Measurements from ENCODE around the gene RAX. TPM values are rescaled to one million over a fixed set of nuclear protein-coding genes. Genes with fewer than 3 reads are reported as not detected.

RAX gene
- total and polyA plus RNA-seq, 2 experiments from 2014 or later, result 0.06 to 0.21 TPM

DNA sequence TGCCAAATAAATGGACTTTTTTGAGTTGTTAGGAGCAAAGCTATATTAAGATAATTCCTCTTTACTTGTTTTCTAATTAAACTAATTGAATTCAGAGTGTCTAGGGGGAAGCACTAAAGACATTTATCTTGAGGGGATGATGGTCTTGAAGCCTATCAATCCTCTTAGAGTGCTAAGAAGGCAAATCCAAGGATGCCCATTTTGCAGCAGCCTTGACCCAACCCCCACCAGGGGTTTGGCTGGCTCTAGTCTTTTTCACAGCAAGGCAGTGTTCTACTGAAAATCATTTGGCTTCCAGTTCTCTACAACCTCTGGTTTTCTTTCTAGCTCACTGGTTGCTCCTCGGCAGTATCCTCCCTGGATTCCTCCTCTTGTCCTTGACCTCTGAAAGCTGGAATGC lies 6.5 kb upstream of the RAX start:
- Histone ChIP-seq H3K27ac (no peak overlapping the region), H3K9me3 (ENCODE audit: low read depth) (no peaks in the 10 kb centered on the region), H3K4me1 (ENCODE audit: low read depth) (no peaks in the 10 kb centered on the region), H3K27me3 (peaks cover 96% of the 10 kb centered on the region), H3K36me3 (no peaks in the 10 kb centered on the region), H3K4me3 (no peak overlapping the region)
- TF ChIP-seq, protein P1, sequence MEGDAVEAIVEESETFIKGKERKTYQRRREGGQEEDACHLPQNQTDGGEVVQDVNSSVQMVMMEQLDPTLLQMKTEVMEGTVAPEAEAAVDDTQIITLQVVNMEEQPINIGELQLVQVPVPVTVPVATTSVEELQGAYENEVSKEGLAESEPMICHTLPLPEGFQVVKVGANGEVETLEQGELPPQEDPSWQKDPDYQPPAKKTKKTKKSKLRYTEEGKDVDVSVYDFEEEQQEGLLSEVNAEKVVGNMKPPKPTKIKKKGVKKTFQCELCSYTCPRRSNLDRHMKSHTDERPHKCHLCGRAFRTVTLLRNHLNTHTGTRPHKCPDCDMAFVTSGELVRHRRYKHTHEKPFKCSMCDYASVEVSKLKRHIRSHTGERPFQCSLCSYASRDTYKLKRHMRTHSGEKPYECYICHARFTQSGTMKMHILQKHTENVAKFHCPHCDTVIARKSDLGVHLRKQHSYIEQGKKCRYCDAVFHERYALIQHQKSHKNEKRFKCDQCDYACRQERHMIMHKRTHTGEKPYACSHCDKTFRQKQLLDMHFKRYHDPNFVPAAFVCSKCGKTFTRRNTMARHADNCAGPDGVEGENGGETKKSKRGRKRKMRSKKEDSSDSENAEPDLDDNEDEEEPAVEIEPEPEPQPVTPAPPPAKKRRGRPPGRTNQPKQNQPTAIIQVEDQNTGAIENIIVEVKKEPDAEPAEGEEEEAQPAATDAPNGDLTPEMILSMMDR (IDR thresholded peaks at IDR 0.05; ENCODE audit: low read depth, low read length), result no peak
- no peak for DNase-seq (ENCODE audit: low read depth in 1 of 2, low spot score in 1 of 2)

DNA sequence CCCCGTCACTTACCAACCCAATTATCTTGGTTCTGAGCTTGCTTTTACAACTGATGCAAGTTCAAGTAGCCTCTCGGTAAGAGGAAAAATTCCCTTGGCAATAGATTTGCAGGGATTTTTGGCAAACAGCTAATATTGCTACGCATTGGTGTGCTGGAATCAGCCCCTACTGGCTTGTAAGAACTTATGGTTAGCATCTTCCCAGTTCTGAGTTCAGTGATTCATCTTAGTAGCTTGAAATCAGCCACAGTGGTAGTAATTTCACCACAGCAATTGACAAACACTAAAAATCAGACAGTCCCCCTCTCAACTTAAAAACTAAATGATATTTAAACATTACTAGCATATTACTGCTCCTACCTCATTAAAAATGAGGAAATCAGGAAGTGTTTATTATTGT lies 5.9 kb upstream of the RAX start:
- H3K27ac ChIP-seq, result no peak overlapping the region
- no peaks in the 10 kb centered on the region for H3K36me3 ChIP-seq
- peak in 1 of 2 donors; percentile 18 for DNase-seq (ENCODE audit: low read depth in 1 of 2, low spot score in 1 of 2)
- peaks cover 100% of the 10 kb centered on the region for H3K27me3 ChIP-seq
- no peaks in the 10 kb centered on the region for H3K9me3 ChIP-seq (ENCODE audit: low read depth)
- TF ChIP-seq, protein P1 (IDR thresholded peaks at IDR 0.05; ENCODE audit: low read depth, low read length), result no peak
- H3K4me3 ChIP-seq, result no peak overlapping the region
- no peaks in the 10 kb centered on the region for H3K4me1 ChIP-seq (ENCODE audit: low read depth)

DNA sequence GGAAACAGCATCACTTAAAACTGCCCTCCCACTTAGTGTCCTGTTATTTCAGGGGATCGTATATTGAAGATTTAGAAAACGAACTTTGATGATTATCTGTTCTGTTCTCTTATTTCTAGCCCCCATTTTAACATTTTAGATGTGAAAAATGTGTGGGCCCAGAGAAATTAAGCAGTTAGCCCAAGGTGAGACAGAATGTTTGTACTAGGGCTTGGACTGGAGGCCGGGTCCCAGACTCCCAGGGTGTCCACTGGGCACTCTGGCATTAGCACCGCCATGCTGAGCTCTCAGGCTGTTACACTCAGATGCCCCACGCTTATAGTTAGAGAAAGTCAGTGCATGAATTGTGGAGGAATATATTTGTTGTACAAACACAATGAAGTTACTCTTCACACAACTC lies 5.5 kb upstream of the RAX start:
- TF ChIP-seq, protein P1 (IDR thresholded peaks at IDR 0.05; ENCODE audit: low read depth, low read length), result no peak
- no peaks in the 10 kb centered on the region for H3K4me1 ChIP-seq (ENCODE audit: low read depth)
- no peaks in the 10 kb centered on the region for H3K9me3 ChIP-seq (ENCODE audit: low read depth)
- no peaks in the 10 kb centered on the region for H3K36me3 ChIP-seq
- no peak for DNase-seq (ENCODE audit: low read depth in 1 of 2, low spot score in 1 of 2)
- H3K4me3 ChIP-seq, result no peak overlapping the region
- peaks cover 100% of the 10 kb centered on the region for H3K27me3 ChIP-seq
- H3K27ac ChIP-seq, result no peak overlapping the region

DNA sequence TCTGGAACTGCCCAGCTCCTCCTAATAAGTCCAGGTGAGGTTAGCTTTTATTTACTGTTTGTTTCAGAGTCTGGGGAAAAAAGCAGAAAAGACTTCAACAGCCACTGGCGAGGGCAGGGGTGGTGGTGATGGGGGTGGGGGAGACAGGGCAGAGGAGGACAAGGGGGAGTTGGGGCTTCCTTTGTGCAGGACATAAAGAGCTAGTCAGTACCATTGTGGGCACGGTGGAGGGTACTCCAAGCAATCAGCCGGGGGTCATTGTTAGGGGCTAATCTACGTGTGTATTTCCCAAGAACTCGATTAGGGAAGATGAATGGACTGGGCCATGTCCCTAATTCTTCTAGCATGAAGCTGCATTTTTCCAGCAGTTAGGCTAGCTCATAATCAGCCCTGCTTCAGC lies 2.8 kb upstream of the RAX start:
- no peaks in the 10 kb centered on the region for H3K4me1 ChIP-seq (ENCODE audit: low read depth)
- no peak overlapping the region for H3K4me3 ChIP-seq
- H3K27ac ChIP-seq, result no peak overlapping the region
- no peak for DNase-seq (ENCODE audit: low read depth in 1 of 2, low spot score in 1 of 2)
- TF ChIP-seq, protein P1 (IDR thresholded peaks at IDR 0.05; ENCODE audit: low read depth, low read length), result no peak
- H3K36me3 ChIP-seq, result no peaks in the 10 kb centered on the region
- H3K27me3 ChIP-seq, result peaks cover 100% of the 10 kb centered on the region
- H3K9me3 ChIP-seq (ENCODE audit: low read depth), result no peaks in the 10 kb centered on the region

DNA sequence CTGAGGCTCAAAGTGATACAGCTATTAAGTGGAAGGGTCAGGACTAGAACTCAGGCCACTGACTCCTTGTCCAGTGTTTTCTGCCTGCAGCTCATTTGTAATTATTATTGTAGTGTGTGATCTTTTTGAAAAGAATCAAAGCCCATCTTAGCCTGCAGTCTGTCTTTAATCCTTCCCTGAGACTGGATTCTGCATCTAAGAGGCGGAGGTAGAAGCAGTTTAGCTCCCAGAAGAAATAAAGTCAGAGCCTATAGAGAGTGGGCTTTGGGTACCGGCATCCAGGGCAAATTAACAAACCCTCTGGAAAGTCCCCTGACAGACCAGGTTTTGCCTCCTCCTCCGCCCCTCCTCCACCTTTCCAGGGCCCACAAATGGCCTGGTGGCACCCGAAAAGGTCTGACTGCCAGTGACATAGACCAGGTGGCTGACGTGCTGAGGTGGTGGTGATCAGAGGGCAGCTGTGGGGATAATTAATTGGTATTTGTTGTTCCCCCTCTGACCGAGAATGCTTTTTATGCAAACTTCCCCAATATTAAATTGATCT lies 2.2 kb upstream of the RAX start:
- no peak overlapping the region for H3K27ac ChIP-seq

More for the DNA sequence above, 2.2 kb upstream of the RAX start:
- Histone ChIP-seq H3K27me3 (peaks cover 100% of the 10 kb centered on the region), H3K9me3 (ENCODE audit: low read depth) (no peaks in the 10 kb centered on the region), H3K36me3 (no peaks in the 10 kb centered on the region), H3K4me3 (no peak overlapping the region), H3K4me1 (ENCODE audit: low read depth) (no peaks in the 10 kb centered on the region)
- no peak for DNase-seq (ENCODE audit: low read depth in 1 of 2, low spot score in 1 of 2)
- TF ChIP-seq, protein P1 (IDR thresholded peaks at IDR 0.05; ENCODE audit: low read depth, low read length), result no peak

Data from cardiac muscle cell (in vitro differentiated cells and primary cell).